Omental fat pad (tissue), 4 donors: ENCODE measurements around the gene MRM1. TPM values are rescaled to one million over a fixed set of nuclear protein-coding genes. Genes with fewer than 3 reads are reported as not detected.

Experiments
- ATAC-seq: fragments of 150-250 bp; one replicate; pipeline ENCODE4 v1.9.1; 2016; ENCODE audit warnings: mild to moderate bottlenecking, moderate library complexity; ENCODE audit not compliant: low FRiP score
- DNase-seq: peaks from one replicate; pipeline ENCODE4 v3.0.0-alpha.2; 2019; ENCODE audit warnings: low spot score
- CTCF ChIP-seq, 3 donors: fragments of 450-650 bp; IDR thresholded peaks; one replicate each; pipeline ENCODE4 v1.5.1; 2016 to 2017; ENCODE audit warnings: antibody characterized with exemption in 3 of 3, mild to moderate bottlenecking in 3 of 3, moderate library complexity in 2 of 3
- total RNA-seq, 4 donors: library from RNA; depleted of rRNA; stranded (reverse); fragments of >200 nt; gene quantifications; one replicate each; pipeline ENCODE4 v1.1.0, GENCODE V29; 2016

The MRM1 gene
- total RNA-seq = 1 to 10 TPM; 5.3 to 8.2 (median 5.6) TPM

GRCh38 chr17:36601303-36602029 is at the start of gene MRM1:
Gene MRM1 (plus strand): TSS chr17:36601583. CDS start chr17:36601811, 228 bp downstream.
- no peak for TF ChIP-seq CTCF (IDR thresholded peaks at IDR 0.05)
- DNase-seq (peak; percentile 73), ATAC-seq (peak; percentile 87)

- no peak for TF ChIP-seq CTCF (IDR thresholded peaks at IDR 0.05)
- no peak for DNase-seq
- no peak for ATAC-seq
These were observed 47.9 kb upstream of the MRM1 start for GRCh38 chr17:36553459-36553858.

DNA sequence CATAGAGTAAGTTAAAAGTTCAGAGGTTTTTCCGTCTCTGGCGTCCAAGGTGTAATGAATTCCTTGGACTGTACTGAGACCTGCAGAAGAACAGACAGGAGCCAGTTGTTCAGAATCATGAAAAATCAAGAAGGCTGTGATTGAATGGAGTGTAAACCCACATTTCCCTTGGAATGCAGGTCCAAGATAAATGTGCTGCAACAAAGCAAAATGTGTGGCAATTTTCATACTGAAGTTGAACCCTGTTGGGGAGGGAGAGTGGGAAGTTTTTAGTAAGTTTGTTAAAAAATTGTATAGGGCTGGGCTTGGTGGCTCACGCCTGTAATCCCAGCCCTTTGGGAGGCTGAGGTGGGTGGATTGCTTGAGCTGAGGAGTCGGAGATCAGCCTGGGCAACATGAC is 35.3 kb upstream of the MRM1 start:
- no peak for TF ChIP-seq CTCF (IDR thresholded peaks at IDR 0.05)
- no peak for ATAC-seq
- DNase-seq = no peak

DNA sequence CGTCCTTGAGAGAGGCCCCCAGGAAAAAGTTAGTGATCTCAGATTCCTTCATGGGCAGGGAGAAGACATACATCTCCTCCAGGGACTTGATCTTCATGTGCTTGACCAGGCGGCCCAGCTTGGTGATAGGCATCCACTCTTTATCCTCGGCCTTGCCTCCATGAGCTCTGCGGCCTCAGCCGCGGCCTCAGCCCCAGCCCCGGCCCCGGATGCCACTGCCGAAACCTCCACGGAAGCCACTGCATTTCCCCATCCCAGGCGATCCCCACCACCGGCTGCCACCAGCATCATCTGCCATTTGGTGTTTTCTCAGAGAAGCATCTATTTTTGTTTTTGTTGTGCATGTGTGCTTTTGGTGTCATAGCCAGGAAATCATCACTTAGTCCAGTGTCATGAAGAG is 26.4 kb upstream of the MRM1 start:
- TF ChIP-seq CTCF (IDR thresholded peaks at IDR 0.05) = no peak
- ATAC-seq = no peak

DNA sequence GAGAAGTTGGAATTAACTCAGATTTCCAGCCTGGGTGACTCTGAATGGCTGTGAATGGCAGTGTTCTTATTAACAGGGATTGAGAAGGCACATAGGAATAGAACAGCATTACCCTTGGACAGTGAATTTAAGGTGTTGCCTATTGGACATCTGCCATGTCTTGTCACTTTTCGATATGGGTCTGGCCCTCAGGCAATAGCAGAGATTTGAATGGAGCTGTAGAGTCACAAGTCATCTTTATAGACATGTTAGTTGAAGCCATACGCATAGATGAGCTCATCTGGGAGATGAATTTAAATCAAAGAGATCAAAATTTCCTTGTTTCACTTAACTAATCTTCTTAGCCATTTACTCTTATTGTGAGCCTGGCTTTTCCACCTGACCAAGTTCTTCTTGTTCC is 24.6 kb upstream of the MRM1 start:
- no peak for DNase-seq
- TF ChIP-seq CTCF (IDR thresholded peaks at IDR 0.05) = no peak
- ATAC-seq = no peak

More for the DNA sequence above, 26.4 kb upstream of the MRM1 start:
- DNase-seq = no peak

DNA sequence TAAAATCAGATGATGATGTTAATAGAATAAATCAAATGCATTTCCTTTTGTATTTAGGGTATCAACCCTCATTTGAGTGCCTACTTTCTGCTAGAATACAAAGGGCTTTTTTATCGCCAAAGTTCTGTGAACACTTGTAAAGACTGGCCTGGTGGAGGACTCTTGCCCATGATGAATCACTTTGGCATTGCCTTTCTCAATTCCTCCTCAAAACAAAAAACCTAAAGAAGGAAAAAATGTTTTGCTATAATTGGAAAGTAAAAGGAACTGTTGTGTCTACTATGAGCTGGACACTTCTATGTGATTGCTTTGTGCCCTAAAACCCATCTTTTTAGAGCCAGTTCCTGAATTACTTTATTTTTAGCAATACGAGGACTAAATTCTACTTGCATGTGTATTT is 22.7 kb upstream of the MRM1 start:
- TF ChIP-seq CTCF (IDR thresholded peaks at IDR 0.05) = no peak
- ATAC-seq (no peak), DNase-seq (no peak)

GRCh38 chr17:36583787-36584186 is 17.6 kb upstream of the MRM1 start:
- no peak for TF ChIP-seq CTCF (IDR thresholded peaks at IDR 0.05)
- ATAC-seq (no peak), DNase-seq (no peak)
